Stomach (tissue), 4 donors: ENCODE results near the gene LOC101059915.

Experiments used
- POLR2A ChIP-seq, 4 donors: fragments of 450-650 bp; IDR thresholded peaks; one replicate each; pipeline ENCODE4 v1.6.1; 2016; ENCODE audit warnings: antibody characterized with exemption in 4 of 4, control low read depth in 2 of 4, mild to moderate bottlenecking in 1 of 4, moderate library complexity in 1 of 4
- TF ChIP-seq, protein P1 (sequence below), 7 experiments: fragments of 450-650 bp in 4 of 7; fragments of 200-600 bp in 3 of 7; sonication (generic) in 3 of 7; IDR thresholded peaks; one replicate each; pipeline ENCODE4 v1.5.1; 2016 to 2019; ENCODE audit warnings: antibody characterized with exemption in 7 of 7, control low read depth in 2 of 7, mild to moderate bottlenecking in 1 of 7

- no peak for TF ChIP-seq POLR2A (IDR thresholded peaks at IDR 0.05)
- TF ChIP-seq, protein P1, sequence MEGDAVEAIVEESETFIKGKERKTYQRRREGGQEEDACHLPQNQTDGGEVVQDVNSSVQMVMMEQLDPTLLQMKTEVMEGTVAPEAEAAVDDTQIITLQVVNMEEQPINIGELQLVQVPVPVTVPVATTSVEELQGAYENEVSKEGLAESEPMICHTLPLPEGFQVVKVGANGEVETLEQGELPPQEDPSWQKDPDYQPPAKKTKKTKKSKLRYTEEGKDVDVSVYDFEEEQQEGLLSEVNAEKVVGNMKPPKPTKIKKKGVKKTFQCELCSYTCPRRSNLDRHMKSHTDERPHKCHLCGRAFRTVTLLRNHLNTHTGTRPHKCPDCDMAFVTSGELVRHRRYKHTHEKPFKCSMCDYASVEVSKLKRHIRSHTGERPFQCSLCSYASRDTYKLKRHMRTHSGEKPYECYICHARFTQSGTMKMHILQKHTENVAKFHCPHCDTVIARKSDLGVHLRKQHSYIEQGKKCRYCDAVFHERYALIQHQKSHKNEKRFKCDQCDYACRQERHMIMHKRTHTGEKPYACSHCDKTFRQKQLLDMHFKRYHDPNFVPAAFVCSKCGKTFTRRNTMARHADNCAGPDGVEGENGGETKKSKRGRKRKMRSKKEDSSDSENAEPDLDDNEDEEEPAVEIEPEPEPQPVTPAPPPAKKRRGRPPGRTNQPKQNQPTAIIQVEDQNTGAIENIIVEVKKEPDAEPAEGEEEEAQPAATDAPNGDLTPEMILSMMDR (IDR thresholded peaks at IDR 0.05), result no peak
Observed at GRCh38 chrX:71617742-71618141, 49.6 kb upstream of the LOC101059915 start.
